ENCODE measurements around the gene RPS6KA5.

The RPS6KA5 gene

DNA sequence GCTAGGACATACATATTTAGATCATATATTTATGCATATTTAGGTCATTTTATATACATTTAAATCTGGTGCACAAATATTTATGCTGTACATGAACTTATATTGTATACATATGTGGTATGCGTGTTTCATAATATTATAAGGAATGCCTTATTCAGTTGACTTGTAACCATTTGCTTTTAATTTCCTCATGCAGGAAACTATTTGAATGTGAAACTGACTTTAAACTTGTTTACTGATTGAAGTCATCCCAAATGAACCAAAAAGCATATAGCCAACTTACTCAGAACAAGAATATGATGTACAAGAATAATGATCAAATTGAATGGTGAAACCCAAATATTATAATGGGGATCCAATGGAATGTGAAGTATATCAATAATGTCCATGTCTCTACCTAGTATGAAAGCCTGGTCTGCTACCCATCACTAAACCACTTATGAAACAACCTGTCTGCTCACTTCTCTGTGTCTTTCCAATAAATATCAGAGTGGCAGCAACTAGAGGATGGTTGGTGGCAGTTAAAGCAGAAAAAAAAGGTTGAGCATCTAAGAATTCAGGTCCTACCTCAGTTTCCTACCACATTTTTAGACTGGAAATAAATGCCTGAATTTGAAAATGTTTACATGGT lies 38.3 kb downstream of the RPS6KA5 start:
- DNase-seq: no peak

GRCh38 chr14:91021115-91021514 lies 39.3 kb downstream of the RPS6KA5 start:
- no peak for DNase-seq

DNA sequence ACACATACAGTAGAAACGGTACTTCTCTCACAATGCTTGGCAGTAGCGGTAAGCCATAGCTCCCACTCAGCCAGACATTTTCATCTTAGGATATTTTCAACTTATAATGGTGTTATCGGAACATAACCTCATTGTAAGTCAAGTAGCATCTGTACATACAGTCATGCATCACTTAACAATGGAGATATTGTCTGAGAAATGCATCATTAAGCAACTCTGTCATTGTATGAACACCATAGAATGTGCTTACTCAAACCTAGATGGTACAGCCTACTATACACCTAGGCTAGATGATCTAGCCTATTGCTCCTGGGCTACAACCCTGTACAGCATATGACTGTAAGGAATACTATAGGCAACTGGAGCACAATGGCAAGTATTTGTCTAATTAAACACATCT lies 40.8 kb downstream of the RPS6KA5 start:
- DNase-seq: peak; percentile 61

DNA sequence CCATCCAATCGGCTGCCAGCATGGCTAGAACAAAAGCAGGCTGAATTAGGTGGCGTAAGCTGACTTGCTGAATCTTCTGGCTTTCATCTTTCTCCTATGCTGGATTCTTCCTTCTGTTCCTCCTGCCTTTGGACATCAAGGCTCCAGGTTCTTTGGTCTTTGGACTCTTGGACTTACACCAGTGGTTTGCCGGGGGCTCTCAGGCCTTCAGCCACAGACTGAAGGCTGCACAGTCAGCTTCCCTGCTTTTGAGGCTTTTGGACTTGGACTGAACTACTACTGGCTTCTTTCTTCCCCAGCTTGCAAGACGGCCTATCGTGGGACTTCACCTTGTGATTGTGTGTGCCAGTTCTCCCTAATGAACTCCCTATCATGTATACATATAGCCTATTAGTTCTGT lies 42.0 kb downstream of the RPS6KA5 start:
- DNase-seq: no peak

GRCh38 chr14:91016800-91017410 lies 43.5 kb downstream of the RPS6KA5 start:
- no peak for DNase-seq

DNA sequence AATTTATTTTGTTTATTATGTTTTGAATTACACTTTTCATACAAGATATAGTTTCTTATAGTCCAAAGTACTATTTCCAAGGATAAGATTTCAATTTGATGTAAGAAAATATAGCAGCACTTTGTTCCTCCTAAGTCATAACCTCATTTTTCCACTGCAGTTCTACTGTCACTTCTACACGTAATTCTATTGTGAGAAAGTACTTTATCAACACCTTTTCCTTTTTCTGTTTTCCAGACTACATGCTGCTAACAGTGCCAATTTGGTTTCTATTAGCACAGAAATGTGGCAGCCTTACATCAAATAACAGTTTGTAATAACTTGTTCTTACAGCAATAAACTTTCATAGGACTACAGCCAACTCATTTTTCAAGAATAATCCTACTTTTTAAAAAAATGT lies 45.0 kb downstream of the RPS6KA5 start:
- DNase-seq: no peak

DNA sequence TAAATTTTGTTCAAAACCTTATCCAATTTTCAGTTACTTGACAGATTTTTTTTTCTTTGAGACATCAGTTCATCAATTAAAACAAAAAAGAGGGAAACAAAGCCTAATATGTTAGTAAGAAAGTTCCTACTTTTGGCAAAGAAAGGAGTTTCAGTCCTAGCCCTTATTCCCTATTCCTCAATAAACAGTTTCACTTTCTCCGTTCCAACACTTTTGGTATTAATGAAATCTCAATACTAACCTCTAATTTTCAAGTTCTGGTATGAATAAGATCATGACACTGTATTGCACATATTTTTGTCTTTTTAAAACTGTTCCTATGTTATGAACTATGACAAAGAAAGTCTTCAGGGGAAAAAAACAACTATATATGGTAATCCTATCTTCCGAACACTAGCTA lies 48.4 kb downstream of the RPS6KA5 start:
- no peak for DNase-seq

- DNase-seq: no peak
These were observed 50.3 kb downstream of the RPS6KA5 start for GRCh38 chr14:91010153-91010533.

- DNase-seq: no peak
These were observed 50.8 kb downstream of the RPS6KA5 start for GRCh38 chr14:91009501-91010152.

- peak; percentile 58 for DNase-seq
These were observed 51.6 kb downstream of the RPS6KA5 start for GRCh38 chr14:91008759-91009409.

DNA sequence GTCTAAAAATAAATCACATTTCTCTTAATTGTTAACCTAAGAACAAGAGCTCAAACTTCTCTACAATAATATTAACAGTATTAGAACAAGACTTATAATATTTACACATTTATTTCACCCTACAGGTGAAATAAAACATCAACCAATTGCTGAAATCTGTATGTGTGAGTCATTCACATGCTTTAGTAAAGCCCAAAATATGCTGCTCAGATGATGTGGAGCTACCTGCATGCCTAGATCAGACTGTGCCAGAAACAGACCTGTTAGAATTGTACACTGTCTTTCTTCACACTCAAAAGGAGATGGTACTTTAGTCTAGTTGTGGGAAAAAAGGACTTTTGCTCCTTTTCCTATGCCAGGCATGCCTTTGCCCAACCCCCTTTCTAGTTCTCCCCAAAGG lies 54.7 kb downstream of the RPS6KA5 start:
- DNase-seq: no peak

DNA sequence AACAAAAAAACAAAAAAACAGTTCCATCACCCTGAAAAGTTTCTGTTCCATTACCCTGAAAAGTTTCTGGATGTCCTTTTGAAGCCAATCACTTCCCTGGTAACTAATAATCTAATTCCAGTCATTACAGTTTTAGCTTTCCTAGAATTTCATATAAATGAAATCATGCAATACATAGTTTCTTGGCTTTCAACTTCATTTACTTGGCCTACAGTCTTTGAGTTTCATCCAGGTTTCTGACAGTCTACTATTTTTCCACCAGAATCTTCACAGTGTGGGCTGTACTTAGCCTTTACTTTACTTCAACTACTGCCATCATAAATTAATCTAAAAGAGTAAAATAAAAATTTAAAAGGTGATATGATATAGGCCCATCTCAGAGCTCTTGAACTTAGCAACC lies 55.5 kb downstream of the RPS6KA5 start:
- no peak for DNase-seq

DNA sequence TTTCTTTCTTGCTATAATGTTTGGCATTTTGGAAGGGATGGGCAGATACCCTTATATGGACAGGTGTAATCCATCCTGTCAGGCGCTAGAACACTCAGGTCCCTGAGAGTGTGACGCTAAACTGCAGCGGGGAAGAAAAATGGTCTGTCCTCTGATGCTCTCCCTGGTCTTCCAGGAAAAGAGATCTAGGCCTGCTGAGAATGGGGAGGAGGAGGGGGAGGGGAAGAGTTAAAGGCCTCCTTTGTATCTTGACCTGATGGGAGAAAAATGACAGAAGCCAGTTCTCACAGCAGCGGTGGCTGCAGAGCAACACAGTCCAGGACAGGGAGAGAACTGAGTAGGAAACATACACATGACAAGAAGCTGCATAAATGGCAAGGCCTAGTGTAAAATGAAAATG lies 61.1 kb downstream of the RPS6KA5 start:
- peak; percentile 5 for DNase-seq

DNA sequence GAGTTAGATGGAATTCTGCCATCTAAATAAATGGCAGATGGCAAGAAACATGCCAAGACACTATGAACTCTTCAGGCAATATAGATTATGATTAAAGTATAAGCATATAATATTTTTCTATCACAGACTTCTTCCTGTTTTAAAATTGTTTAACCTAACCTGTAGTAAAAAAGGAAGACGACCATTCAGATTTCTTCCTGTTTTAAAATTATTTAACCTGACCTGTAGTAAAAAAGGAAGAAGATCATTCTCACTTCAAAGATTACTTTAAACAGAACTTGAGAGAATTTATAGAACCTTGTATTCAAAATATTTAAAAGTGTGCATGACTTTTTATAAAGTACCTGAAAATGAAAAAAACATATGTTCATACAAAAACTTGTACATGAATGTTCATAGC lies 63.5 kb downstream of the RPS6KA5 start:
- DNase-seq: no peak

- no peak for DNase-seq
These were observed 64.7 kb downstream of the RPS6KA5 start for GRCh38 chr14:90995785-90996184.

DNA sequence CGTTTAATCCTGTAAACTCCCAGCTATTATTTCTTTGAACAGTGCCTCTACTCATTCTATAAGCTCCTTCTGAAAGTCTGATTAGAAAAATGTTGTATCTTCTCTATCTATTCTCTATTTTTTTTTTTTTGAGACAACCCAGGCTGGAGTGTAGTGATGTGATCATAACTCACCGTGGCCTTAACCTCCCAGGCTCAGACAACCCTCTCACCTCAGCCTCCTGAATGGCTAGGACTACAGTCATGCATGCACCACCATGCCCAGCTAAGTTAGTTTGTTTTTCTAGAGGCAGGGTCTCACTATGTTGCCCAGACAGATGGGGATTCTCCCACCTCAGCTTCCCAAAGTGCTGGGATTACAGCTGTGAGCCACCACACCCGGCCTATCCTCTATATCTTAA lies 66.6 kb downstream of the RPS6KA5 start:
- no peak for DNase-seq

- no peak for DNase-seq
These were observed 68.6 kb downstream of the RPS6KA5 start for GRCh38 chr14:90991690-90992443.

DNA sequence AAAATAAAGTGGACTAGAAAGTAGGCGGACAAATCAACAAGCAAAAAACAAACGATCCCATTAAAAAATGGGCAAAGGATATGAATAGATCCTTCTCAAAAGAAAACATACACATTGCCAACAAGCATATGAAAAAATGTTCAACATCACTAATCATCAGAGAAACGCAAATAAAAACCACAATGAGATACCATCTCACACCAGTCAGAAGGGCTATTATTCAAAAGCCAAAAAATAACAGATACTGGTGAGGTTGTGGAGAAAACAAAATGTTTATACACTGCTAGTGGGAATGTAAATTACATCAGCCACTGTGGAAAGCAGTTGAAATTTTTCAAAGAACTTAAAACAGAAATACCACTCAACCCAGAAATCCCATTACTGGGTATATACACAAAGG lies 70.3 kb downstream of the RPS6KA5 start:
- DNase-seq: no peak

GRCh38 chr14:90987140-90987539 lies 73.3 kb downstream of the RPS6KA5 start:
- no peak for DNase-seq

DNA sequence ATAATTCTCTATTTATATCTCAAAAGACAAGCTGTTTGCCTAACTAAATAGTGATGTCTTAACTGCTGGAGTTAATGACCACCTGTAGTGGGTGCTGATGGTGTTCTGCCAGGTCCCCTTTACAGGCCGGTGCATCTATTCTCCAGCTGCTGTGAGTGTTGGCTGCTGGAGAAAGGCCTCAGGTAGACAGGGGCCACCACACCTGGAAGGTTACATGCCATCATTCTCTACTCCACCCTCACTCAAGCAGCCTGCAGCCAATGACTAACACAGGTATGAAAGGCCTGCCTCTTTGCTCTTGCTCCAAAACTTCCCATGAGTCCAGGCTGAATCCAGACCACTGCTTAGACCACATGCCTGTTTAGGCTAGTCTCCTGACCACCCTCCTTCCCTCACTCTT lies 73.9 kb downstream of the RPS6KA5 start:
- no peak for DNase-seq

DNA sequence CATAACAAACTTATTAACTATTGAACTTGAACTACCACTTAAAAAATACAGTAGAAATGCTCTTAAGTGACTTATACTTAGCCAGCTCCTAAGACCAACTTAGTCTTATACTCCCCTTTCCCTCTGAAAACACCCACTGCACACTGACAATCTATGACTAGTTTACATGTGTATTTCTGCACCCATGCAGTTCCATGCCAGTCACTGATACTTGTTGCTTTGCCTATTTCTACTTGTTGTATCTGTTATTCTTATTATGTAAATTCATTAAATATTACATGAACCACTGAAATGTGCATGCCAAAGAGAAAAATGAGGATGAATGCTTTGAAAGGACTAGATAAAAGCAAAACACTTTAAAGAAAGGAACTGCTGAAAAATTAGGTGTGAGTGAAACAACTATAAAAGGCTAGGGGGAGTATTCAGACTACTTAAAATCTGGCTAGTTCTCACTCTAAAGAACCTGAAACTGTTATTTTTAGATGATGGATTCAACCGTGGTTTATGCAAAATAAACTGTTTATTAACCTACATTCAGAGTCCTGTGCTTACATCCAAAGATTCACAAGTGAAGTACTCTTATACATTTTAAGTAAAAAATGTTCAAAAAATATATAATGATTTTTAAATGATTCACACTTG lies 74.7 kb downstream of the RPS6KA5 start:
- DNase-seq: no peak

DNA sequence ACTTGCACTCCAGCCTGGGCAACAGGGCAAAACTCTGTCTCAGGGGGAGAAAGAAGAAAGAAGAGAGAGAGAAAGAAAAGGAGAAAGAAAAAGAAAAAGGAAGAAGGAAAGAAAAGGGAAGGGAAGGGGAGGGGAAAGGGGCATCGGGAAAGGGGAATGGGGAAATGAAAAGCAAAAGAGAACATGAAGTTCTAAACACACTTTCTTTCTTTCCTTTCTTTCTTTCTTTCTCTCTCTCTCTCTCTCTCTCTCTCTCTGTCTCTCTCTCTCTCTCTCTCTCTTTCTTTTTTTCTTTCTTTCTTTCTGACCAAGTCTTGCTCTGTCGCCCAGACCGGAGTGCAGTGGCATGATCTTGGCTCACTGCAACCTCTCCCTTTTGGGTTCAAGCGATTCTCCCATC lies 76.9 kb downstream of the RPS6KA5 start:
- DNase-seq: no peak

DNA sequence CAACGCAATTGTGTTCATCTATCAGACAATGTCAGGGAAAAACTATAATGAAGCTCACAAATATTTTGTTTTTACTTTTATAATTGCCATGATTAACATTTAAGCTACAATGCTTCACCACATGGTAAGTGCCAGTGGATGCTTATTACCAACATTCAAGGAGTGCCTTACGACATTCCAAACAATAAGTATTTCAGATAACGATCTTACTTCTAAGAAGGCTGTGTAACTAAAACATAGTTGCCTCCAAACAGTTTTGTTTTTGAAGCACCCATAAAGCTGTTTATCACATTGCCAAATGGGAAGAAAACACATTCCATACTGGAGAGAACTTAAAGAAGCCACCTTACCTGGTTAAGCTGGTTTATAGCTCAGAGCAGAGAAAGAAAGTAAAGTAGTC lies 78.8 kb downstream of the RPS6KA5 start:
- DNase-seq: no peak
